Keratinocyte (primary cell): ENCODE measurements around the gene MMUT. TPM values are rescaled to one million over a fixed set of nuclear protein-coding genes. Genes with fewer than 3 reads are reported as not detected.

Experiments used
- DNase-seq: peaks from one replicate; pipeline ENCODE4 v3.0.0-alpha.2; 2011; ENCODE audit warnings: low read depth, missing footprints, low spot score
- FAIRE-seq: peaks from 2 replicates; lab custom pipeline; 2011; peaks lifted over from hg19 to GRCh38; lab: Jason Lieb, UNC
- H2AFZ ChIP-seq: 2 replicates; pipeline ENCODE4 v1.6.0; 2012; ENCODE audit warnings: low read length, control low read depth, inconsistent platforms; ENCODE audit not compliant: control insufficient read depth
- H3K27ac ChIP-seq: 2 replicates; pipeline ENCODE4 v1.5.1; 2011; ENCODE audit warnings: low read length; ENCODE audit not compliant: control insufficient read depth, insufficient read depth
- H3K27me3 ChIP-seq: 3 replicates; pipeline ENCODE4 v1.6.0; 2011; ENCODE audit warnings: low read length; ENCODE audit not compliant: control insufficient read depth, insufficient read depth; ENCODE audit errors: extremely low read depth
- H3K36me3 ChIP-seq, 2 experiments: 2 replicates in 1 of 2; 3 replicates in 1 of 2; pipeline ENCODE4 v1.5.1; 2011; ENCODE audit warnings: low read length in 2 of 2, mild to moderate bottlenecking in 1 of 2; ENCODE audit not compliant: control insufficient read depth in 2 of 2, insufficient read depth in 2 of 2; ENCODE audit errors: extremely low read depth in 1 of 2
- H3K4me1 ChIP-seq: 3 replicates; pipeline ENCODE4 v1.5.1; 2011; ENCODE audit warnings: low read length; ENCODE audit not compliant: control insufficient read depth, insufficient read depth; ENCODE audit errors: extremely low read depth
- H3K4me2 ChIP-seq: 3 replicates; pipeline ENCODE4 v1.6.0; 2011; ENCODE audit warnings: low read depth, low read length; ENCODE audit not compliant: control insufficient read depth, insufficient read depth; ENCODE audit errors: extremely low read depth
- H3K4me3 ChIP-seq, 3 experiments: fragments of 200-600 bp in 1 of 3; sonication (generic) in 1 of 3; 2 replicates in 2 of 3; 3 replicates in 1 of 3; pipeline ENCODE4 v1.5.1; 2011 to 2016; ENCODE audit warnings: low read length in 3 of 3, mild to moderate bottlenecking in 3 of 3, control low read depth in 2 of 3, inconsistent platforms in 1 of 3, low read depth in 1 of 3, mixed read lengths in 1 of 3, mixed run types in 1 of 3, moderate library complexity in 1 of 3; ENCODE audit not compliant: control insufficient read depth in 2 of 3, insufficient read depth in 2 of 3; ENCODE audit errors: extremely low read depth in 1 of 3
- H3K79me2 ChIP-seq: 2 replicates; pipeline ENCODE4 v1.6.0; 2012; ENCODE audit warnings: low read length; ENCODE audit not compliant: control insufficient read depth, insufficient read depth
- H3K9ac ChIP-seq: 3 replicates; pipeline ENCODE4 v1.6.0; 2011; ENCODE audit warnings: low read length; ENCODE audit not compliant: control insufficient read depth, insufficient read depth; ENCODE audit errors: extremely low read depth
- H3K9me1 ChIP-seq: 3 replicates; pipeline ENCODE4 v1.6.0; 2011; ENCODE audit warnings: low read length; ENCODE audit not compliant: control insufficient read depth, insufficient read depth; ENCODE audit errors: extremely low read depth
- H3K9me3 ChIP-seq: 2 replicates; pipeline ENCODE4 v1.5.1; 2012; ENCODE audit warnings: low read depth, low read length; ENCODE audit not compliant: control insufficient read depth
- H4K20me1 ChIP-seq: 3 replicates; pipeline ENCODE4 v1.6.0; 2011; ENCODE audit warnings: low read length; ENCODE audit not compliant: control insufficient read depth, insufficient read depth; ENCODE audit errors: extremely low read depth
- CTCF ChIP-seq, 3 experiments: IDR thresholded peaks in 1 of 3; conservative IDR thresholded peaks in 1 of 3; optimal IDR thresholded peaks in 1 of 3; 2 replicates in 2 of 3; 3 replicates in 1 of 3; pipeline versions ENCODE3 to v1.5.1; 2011; ENCODE audit warnings: low read length in 3 of 3, mild to moderate bottlenecking in 3 of 3, moderate library complexity in 2 of 3, control low read depth in 1 of 3, inconsistent platforms in 1 of 3; ENCODE audit not compliant: insufficient read depth in 2 of 3; ENCODE audit errors: extremely low read depth in 1 of 3
- EZH2 ChIP-seq: IDR thresholded peaks from one replicate; pipeline ENCODE4 v1.6.1; 2012; ENCODE audit warnings: inconsistent platforms, mild to moderate bottlenecking, low read length, moderate library complexity
- dilution Hi-C: fragments of 300-500 bp; cut with MboI; formaldehyde crosslinking; loops from one replicate; pipeline ENCODE4 v1.7.0; 2020; ENCODE audit warnings: low sequenced_read_pairs; ENCODE audit not compliant: extremely low pct_ligation_motif_present
- polyA plus RNA-seq, 5 experiments: library from polyadenylated mRNA; depleted of rRNA in 3 of 5; stranded (reverse) in 3 of 5; stranded (forward) in 1 of 5; unstranded in 1 of 5; fragments of >200 nt; gene quantifications; 1 replicate in 1 of 5; 2 replicates in 3 of 5; 3 replicates in 1 of 5; pipeline versions ENCODE4 v1.2.1 to v1.2.3, GENCODE V29; 2011 to 2012; ENCODE audit warnings: missing spikeins in 2 of 5, low read depth in 1 of 5, low replicate concordance in 1 of 5

MMUT gene
- polyA plus RNA-seq, 1 donor (not counting 4 experiments of a cell fraction or from before 2014, with no cell fraction given): 16.5 TPM

GRCh38 chr6:49384904-49385303, 78.1 kb downstream of the MMUT start:
- FAIRE-seq: no peak
- Histone ChIP-seq H3K4me1 (no peaks in the 10 kb centered on the region), H3K27me3 (no peaks in the 10 kb centered on the region), H2AFZ (no peak overlapping the region), H3K9me3 (no peaks in the 10 kb centered on the region), H4K20me1 (no peaks in the 10 kb centered on the region), H3K4me3 (no peak overlapping the region), H3K36me3 (no peaks in the 10 kb centered on the region), H3K9me1 (no peaks in the 10 kb centered on the region), H3K4me2 (no peak overlapping the region), H3K27ac (no peak overlapping the region), H3K79me2 (no peaks in the 10 kb centered on the region), H3K9ac (no peak overlapping the region)
- dilution Hi-C loops: no loop called here
- no peak for DNase-seq
- no peak for TF ChIP-seq CTCF (optimal IDR thresholded peaks at IDR 0.05 in 1 of 3, IDR thresholded peaks at IDR 0.05 in 1 of 3, conservative IDR thresholded peaks at IDR 0.05 in 1 of 3; ENCODE audit: extremely low read depth in 1 of 3, insufficient read depth in 2 of 3, low read length in 3 of 3)
- TF ChIP-seq EZH2: no peak

Other genes starting within 250 kb of the MMUT start
- gene CENPQ, start 117 bp upstream of the MMUT start, polyA plus RNA-seq: 2.6 to 7.5 TPM (median 3.6 TPM) in 3 replicates
- not detected in 3 replicates for gene GLYATL3, start 36.7 kb upstream of the MMUT start, polyA plus RNA-seq
- 20.7 to 59.1 TPM (median 51.6 TPM) in 3 replicates for gene C6orf141, start 87.4 kb upstream of the MMUT start, polyA plus RNA-seq
- 0.05 TPM in 1 of 3 replicates, not detected in the others for gene RHAG, start 173.6 kb upstream of the MMUT start, polyA plus RNA-seq